ENCODE measurements around the gene PNMA6E.

GRCh38 chrX:153408871-153409351 is 7.8 kb upstream of the PNMA6E start:
- TF ChIP-seq ZC3H10 (CRISPR knock-in tag; IDR thresholded peaks at IDR 0.05) (no peak), ISL1 (CRISPR knock-in tag; IDR thresholded peaks at IDR 0.05) (no peak), GLIS3 (CRISPR knock-in tag; IDR thresholded peaks at IDR 0.05) (no peak), CSDC2 (CRISPR knock-in tag; IDR thresholded peaks at IDR 0.05) (no peak), PPARA (CRISPR knock-in tag; IDR thresholded peaks at IDR 0.05; ENCODE audit: borderline replicate concordance) (no peak), PATZ1 (CRISPR knock-in tag; IDR thresholded peaks at IDR 0.05; ENCODE audit: borderline replicate concordance) (no peak)
